A673 (cell line): ENCODE data around the gene SERINC5.

Experiments used
- CTCF ChIP-seq: fragments of 300-800, 200-600 bp; sonication (generic); conservative IDR thresholded peaks from 2 replicates; pipeline ENCODE4 v1.5.1; 2017; ENCODE audit warnings: low read depth, mild to moderate bottlenecking, antibody characterized with exemption, low read length, moderate library complexity, mixed read lengths
- EZH2 ChIP-seq: fragments of 200-600 bp; sonication (generic); IDR thresholded peaks from 2 replicates; pipeline ENCODE4 v1.6.1; 2017; ENCODE audit warnings: borderline replicate concordance, low read depth, mild to moderate bottlenecking, mixed read lengths, antibody characterized with exemption, low read length; ENCODE audit not compliant: poor library complexity, severe bottlenecking

DNA sequence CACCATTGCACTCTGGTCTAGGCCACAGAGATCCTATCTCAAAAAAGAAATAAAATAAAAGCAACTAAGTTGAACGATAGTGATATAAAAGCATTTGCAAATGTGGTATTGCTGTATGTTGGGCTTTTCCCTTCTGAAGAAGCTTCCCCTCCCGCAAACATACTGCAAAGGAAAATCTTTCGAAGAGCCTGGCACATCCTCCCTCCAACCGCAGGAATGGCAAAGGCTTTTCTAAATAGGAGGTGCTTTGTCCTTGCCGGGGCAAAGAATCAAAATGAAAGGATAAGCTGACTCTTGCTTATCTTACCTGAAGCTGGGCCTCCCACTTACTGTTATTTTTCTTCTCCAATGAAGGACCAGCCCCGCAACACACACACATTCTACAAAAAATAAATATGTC, 45.8 kb downstream of the SERINC5 start:
- TF ChIP-seq CTCF (no peak), EZH2 (no peak)
